Neutrophil (primary cell): ENCODE measurements around the gene TRMT61A.

Source experiments
- H3K27ac ChIP-seq: fragments of 200-600 bp; sonication (generic); 2 replicates; pipeline ENCODE4 v1.5.1; 2016; ENCODE audit warnings: mild to moderate bottlenecking, moderate library complexity
- H3K27me3 ChIP-seq: fragments of 200-600 bp; sonication (generic); 2 replicates; pipeline ENCODE4 v1.6.0; 2016; ENCODE audit warnings: mild to moderate bottlenecking
- H3K36me3 ChIP-seq: fragments of 200-600 bp; sonication (generic); 2 replicates; pipeline ENCODE4 v1.5.1; 2017
- H3K4me1 ChIP-seq, 2 experiments: fragments of 200-600 bp in 1 of 2; sonication (generic) in 1 of 2; 1 replicate in 1 of 2; 2 replicates in 1 of 2; pipeline versions ENCODE4 v1.5.1 to v1.6.1; 2013 to 2016; ENCODE audit warnings: low read depth in 1 of 2, low read length in 1 of 2, mild to moderate bottlenecking in 1 of 2, moderate library complexity in 1 of 2; ENCODE audit not compliant: control insufficient read depth in 1 of 2, insufficient read depth in 1 of 2
- H3K4me3 ChIP-seq, 2 experiments: fragments of 200-600 bp in 1 of 2; sonication (generic) in 1 of 2; 1 replicate in 1 of 2; 2 replicates in 1 of 2; pipeline ENCODE4 v1.5.1; 2013 to 2016; ENCODE audit warnings: low read depth in 1 of 2, low read length in 1 of 2, mild to moderate bottlenecking in 1 of 2, moderate library complexity in 1 of 2
- H3K9me3 ChIP-seq: fragments of 200-600 bp; sonication (generic); 2 replicates; pipeline ENCODE4 v1.5.1; 2016
- TF ChIP-seq, protein P1 (sequence below): fragments of 200-600 bp; sonication (generic); IDR thresholded peaks from 2 replicates; pipeline ENCODE4 v1.5.1; 2016; ENCODE audit warnings: antibody characterized with exemption

The TRMT61A gene

GRCh38 chr14:103530831-103531230 is 1.8 kb downstream of the TRMT61A start:
- H3K27me3 ChIP-seq = peaks cover 13% of the 10 kb centered on the region
- TF ChIP-seq, protein P1, sequence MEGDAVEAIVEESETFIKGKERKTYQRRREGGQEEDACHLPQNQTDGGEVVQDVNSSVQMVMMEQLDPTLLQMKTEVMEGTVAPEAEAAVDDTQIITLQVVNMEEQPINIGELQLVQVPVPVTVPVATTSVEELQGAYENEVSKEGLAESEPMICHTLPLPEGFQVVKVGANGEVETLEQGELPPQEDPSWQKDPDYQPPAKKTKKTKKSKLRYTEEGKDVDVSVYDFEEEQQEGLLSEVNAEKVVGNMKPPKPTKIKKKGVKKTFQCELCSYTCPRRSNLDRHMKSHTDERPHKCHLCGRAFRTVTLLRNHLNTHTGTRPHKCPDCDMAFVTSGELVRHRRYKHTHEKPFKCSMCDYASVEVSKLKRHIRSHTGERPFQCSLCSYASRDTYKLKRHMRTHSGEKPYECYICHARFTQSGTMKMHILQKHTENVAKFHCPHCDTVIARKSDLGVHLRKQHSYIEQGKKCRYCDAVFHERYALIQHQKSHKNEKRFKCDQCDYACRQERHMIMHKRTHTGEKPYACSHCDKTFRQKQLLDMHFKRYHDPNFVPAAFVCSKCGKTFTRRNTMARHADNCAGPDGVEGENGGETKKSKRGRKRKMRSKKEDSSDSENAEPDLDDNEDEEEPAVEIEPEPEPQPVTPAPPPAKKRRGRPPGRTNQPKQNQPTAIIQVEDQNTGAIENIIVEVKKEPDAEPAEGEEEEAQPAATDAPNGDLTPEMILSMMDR = no peak
- no peak overlapping the region for H3K27ac ChIP-seq
- peaks cover 18 to 19% of the 10 kb centered on the region in 2 experiments for H3K4me1 ChIP-seq
- no peaks in the 10 kb centered on the region for H3K9me3 ChIP-seq
- H3K4me3 ChIP-seq = no peak overlapping the region
- H3K36me3 ChIP-seq = no peaks in the 10 kb centered on the region

DNA sequence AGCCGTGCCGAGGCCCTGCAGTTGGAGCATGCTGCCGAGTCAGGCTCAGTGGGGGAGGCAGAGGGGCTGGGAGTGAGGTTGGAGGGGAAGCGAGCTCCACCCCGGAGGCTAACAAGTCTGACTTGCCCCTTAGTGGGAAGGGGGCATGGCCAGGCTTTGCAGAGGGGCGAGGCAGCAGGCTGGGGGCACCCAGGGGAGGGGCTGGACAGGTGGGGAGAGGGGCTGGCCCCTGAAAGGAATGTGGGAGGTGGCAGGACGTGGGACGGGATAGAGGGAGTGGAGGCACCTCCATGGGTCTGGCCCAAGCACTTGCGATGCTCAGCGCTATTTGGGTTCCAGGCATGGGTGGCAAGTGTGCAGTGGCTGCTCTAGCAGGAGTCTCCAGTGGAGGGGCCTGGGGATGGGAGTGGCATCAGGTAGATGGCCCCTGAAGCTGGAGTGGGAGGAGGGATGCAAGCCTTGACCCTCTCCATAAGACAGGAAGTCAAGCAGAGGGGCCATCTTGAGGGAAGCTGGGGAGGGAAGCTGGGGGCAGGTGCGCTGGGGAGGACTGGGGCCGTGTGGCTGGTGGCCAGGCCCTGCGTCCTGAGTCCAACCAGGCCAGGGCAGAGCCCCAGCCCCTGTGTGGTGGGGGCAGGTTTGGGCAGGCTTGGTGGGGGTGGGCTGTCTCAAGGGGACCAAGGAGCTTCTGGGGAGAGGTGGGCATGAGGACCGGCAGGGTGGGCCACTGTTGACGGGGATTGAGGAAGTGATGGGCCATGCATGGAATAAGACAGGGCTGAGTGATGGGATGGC is 2.6 kb downstream of the TRMT61A start:
- Histone ChIP-seq H3K27me3 (peaks cover 6% of the 10 kb centered on the region), H3K27ac (no peak overlapping the region), H3K36me3 (no peaks in the 10 kb centered on the region), H3K4me3 (no peak overlapping the region), H3K9me3 (no peaks in the 10 kb centered on the region), H3K4me1 (peaks cover 18 to 19% of the 10 kb centered on the region in 2 experiments)
- TF ChIP-seq, protein P1 = no peak

GRCh38 chr14:103532216-103533136 is 3.5 kb downstream of the TRMT61A start:
- TF ChIP-seq, protein P1 = no peak
- Histone ChIP-seq H3K27me3 (no peaks in the 10 kb centered on the region), H3K4me1 (peaks cover 18 to 19% of the 10 kb centered on the region in 2 experiments), H3K4me3 (no peak overlapping the region), H3K9me3 (no peaks in the 10 kb centered on the region), H3K36me3 (no peaks in the 10 kb centered on the region), H3K27ac (no peak overlapping the region)

- H3K27ac ChIP-seq = no peak overlapping the region
- TF ChIP-seq, protein P1 = no peak
- H3K4me3 ChIP-seq = no peak overlapping the region
- H3K9me3 ChIP-seq = no peaks in the 10 kb centered on the region
- H3K36me3 ChIP-seq = no peaks in the 10 kb centered on the region
- H3K4me1 ChIP-seq = peaks cover 14 to 16% of the 10 kb centered on the region in 2 experiments
- peaks cover 5% of the 10 kb centered on the region for H3K27me3 ChIP-seq
Observed at GRCh38 chr14:103533137-103533998, 4.4 kb downstream of the TRMT61A start.

GRCh38 chr14:103533999-103534575 is 5.1 kb downstream of the TRMT61A start:
- no peak overlapping the region for H3K27ac ChIP-seq
- peaks cover 8 to 11% of the 10 kb centered on the region in 2 experiments for H3K4me1 ChIP-seq
- H3K9me3 ChIP-seq = no peaks in the 10 kb centered on the region
- H3K4me3 ChIP-seq = no peak overlapping the region
- H3K27me3 ChIP-seq = peaks cover 12% of the 10 kb centered on the region
- no peaks in the 10 kb centered on the region for H3K36me3 ChIP-seq
- TF ChIP-seq, protein P1 = no peak
